Upper lobe of left lung (tissue), 4 donors: ENCODE results near the gene CFAP45.

ENCODE experiments used
- EP300 ChIP-seq, 4 donors: sonication (generic); formaldehyde crosslinking; IDR thresholded peaks; one replicate each; pipeline ENCODE4 v1.5.1; 2017; ENCODE audit warnings: antibody characterized with exemption in 4 of 4, control low read depth in 2 of 4
- POLR2AphosphoS5 ChIP-seq, 2 donors: sonication (generic); formaldehyde crosslinking; IDR thresholded peaks; one replicate each; pipeline ENCODE4 v1.5.1; 2017; ENCODE audit warnings: antibody characterized with exemption in 2 of 2
- TF ChIP-seq, protein P1 (sequence below), 6 experiments: fragments of 450-650 bp in 4 of 6; fragments of 200-600 bp in 2 of 6; sonication (generic) in 2 of 6; IDR thresholded peaks; one replicate each; pipeline ENCODE4 v1.5.1; 2016 to 2019; ENCODE audit warnings: antibody characterized with exemption in 6 of 6

DNA sequence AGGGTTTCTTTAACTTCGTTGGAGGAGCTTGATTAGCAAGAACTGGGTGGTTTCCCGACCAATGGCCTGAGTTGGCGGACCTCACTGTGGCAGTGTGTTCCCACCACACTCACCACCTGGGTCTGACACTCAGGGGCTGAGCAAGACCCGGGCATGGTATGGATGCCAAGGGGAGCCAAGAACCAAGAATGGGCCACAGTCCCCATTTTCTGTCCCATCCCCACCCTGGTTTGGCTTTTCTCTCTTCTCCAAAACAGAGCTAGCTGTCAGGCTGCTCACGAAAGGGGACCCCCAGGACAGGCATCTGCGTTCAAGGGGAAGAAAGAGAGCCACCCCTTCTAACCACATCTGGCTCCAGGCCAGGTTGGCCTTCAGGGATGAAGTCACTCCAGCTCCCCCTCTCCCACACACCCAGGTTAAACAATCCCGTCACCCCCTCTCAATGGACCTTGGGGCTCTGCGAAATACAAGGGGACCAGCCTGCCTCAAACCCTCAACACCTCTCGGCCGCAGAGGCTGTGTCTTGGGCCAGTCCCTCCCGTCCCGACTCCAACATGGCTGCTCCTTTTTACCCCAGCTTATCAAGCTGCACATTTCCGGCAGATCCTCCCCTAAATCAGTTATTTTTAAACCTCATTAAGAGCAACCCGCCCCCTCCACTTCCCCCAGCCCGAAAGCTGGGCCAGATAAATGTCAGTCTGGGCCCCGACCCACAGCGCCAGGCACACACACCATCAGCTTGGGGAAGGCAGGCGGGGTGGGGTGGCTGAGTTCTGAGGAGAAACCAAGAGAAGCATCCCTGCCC, 21.9 kb upstream of the CFAP45 start:
- TF ChIP-seq, protein P1, sequence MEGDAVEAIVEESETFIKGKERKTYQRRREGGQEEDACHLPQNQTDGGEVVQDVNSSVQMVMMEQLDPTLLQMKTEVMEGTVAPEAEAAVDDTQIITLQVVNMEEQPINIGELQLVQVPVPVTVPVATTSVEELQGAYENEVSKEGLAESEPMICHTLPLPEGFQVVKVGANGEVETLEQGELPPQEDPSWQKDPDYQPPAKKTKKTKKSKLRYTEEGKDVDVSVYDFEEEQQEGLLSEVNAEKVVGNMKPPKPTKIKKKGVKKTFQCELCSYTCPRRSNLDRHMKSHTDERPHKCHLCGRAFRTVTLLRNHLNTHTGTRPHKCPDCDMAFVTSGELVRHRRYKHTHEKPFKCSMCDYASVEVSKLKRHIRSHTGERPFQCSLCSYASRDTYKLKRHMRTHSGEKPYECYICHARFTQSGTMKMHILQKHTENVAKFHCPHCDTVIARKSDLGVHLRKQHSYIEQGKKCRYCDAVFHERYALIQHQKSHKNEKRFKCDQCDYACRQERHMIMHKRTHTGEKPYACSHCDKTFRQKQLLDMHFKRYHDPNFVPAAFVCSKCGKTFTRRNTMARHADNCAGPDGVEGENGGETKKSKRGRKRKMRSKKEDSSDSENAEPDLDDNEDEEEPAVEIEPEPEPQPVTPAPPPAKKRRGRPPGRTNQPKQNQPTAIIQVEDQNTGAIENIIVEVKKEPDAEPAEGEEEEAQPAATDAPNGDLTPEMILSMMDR (IDR thresholded peaks at IDR 0.05): no peak
- TF ChIP-seq EP300 (IDR thresholded peaks at IDR 0.05) (no peak), POLR2AphosphoS5 (IDR thresholded peaks at IDR 0.05) (peak; percentile 23 to 52)
